ENCODE results near the gene NEK9. TPM values are rescaled to one million over a fixed set of nuclear protein-coding genes. Genes with fewer than 3 reads are reported as not detected.
A peak's percentile ranks its signal among the peaks of the same experiment; 100 is the strongest.

Gene NEK9
- total RNA-seq, 4 donors from 2014 or later = 76.1 to 109 (median 94.4) TPM

DNA sequence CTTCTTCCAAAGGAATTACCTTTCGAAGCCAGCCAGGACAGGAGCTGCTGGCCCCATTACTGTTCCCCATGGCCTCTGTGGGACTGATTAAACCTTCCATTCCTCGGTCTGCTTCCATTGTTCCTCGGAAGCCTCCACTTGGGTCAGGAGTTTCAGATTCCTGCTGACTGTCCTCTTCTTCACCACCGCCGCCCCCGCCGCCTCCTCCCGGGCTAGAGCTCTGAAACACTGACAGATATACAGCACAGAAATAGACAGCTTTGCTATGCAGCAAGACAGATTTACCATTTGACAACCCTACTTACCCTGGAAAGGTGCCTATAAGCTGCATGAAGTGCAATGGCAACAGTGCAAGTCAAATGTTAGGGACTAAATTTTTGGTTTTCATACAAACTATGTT, 35.6 kb downstream of the NEK9 start:
- WGBS, 2 donors = 82 to 87% methylated on average over 8 of the region's 8 CpGs
- no peaks in the 10 kb centered on the region for H3K4me1 ChIP-seq
- H3K27me3 ChIP-seq = no peaks in the 10 kb centered on the region
- H3K9me3 ChIP-seq = no peaks in the 10 kb centered on the region
- no peak overlapping the region for H3K27ac ChIP-seq
- peaks cover 6 to 100% (median 19%) of the 10 kb centered on the region in 3 donors for H3K36me3 ChIP-seq
- H3K4me3 ChIP-seq = no peak overlapping the region
- DNase-seq (ENCODE audit: low spot score in 2 of 2) = no peak
- TF ChIP-seq, protein P1, sequence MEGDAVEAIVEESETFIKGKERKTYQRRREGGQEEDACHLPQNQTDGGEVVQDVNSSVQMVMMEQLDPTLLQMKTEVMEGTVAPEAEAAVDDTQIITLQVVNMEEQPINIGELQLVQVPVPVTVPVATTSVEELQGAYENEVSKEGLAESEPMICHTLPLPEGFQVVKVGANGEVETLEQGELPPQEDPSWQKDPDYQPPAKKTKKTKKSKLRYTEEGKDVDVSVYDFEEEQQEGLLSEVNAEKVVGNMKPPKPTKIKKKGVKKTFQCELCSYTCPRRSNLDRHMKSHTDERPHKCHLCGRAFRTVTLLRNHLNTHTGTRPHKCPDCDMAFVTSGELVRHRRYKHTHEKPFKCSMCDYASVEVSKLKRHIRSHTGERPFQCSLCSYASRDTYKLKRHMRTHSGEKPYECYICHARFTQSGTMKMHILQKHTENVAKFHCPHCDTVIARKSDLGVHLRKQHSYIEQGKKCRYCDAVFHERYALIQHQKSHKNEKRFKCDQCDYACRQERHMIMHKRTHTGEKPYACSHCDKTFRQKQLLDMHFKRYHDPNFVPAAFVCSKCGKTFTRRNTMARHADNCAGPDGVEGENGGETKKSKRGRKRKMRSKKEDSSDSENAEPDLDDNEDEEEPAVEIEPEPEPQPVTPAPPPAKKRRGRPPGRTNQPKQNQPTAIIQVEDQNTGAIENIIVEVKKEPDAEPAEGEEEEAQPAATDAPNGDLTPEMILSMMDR (IDR thresholded peaks at IDR 0.05) = no peak
- TF ChIP-seq POLR2A (IDR thresholded peaks at IDR 0.05) = no peak
- no peak for TF ChIP-seq EP300 (IDR thresholded peaks at IDR 0.05)

DNA sequence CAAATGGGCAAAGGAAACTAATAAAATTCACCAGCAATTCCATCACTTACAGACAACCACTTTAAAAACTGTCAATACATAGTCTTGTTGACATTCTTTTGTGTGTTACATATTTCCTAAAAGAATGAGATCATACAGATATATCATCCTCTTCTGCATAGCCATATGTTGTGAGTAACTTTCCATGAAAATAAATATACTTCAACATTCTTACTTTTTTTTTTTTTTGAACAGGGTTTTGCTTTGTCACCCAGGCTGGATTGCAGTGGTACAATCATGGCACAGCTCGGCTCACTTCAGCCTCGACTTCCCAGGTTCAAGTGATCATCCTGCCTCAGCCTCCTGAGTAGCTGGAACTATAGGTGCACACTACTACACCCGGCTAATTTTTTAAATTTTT, 36.5 kb downstream of the NEK9 start:
- TF ChIP-seq POLR2A (IDR thresholded peaks at IDR 0.05) (no peak), EP300 (IDR thresholded peaks at IDR 0.05) (no peak)
- TF ChIP-seq, protein P1 (IDR thresholded peaks at IDR 0.05) = no peak
- peaks cover 6 to 100% (median 16%) of the 10 kb centered on the region in 3 donors for H3K36me3 ChIP-seq
- WGBS, 2 donors = 87 to 96% methylated on average over 3 of the region's 3 CpGs
- no peaks in the 10 kb centered on the region for H3K27me3 ChIP-seq
- H3K27ac ChIP-seq = no peak overlapping the region
- H3K9me3 ChIP-seq = no peaks in the 10 kb centered on the region
- H3K4me3 ChIP-seq = no peak overlapping the region
- no peak for DNase-seq (ENCODE audit: low spot score in 2 of 2)
- no peaks in the 10 kb centered on the region for H3K4me1 ChIP-seq

DNA sequence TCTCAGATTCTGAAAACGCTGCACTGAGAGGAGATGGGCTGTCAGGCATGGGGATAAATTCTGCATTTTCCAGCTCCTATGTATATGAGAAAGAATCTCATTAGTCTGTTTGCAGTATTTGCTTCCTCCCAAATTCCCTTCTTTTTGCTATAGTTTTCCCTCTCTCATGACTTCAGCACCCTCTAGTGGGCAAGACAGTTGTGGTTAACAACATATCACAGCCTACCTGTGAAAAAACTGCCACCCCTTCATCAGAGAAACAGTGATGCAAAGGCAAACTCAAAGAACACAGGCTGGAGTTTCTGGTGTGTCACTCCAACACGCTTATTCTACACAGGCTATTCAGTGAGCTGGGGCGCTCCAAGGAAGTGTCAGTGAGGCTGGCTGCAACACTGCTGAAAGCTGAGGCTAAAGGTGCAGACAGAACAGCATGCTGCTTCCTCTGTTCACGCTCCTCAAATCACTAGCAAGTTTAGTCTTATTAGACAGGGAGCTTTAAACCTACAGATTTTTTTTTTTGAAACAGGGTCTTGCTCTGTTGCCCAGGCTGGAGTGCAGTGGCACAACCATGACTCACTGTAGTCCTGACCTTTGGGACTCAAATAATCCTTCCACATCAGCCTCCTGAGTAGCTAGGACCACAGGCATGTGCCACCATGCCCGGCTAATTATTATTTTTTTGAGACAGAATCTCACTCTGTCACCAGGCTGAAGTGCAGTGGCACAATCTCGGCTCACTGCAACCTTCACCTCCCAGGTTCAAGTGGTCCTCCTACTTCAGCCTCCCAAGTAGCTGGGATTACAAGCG, 38.1 kb downstream of the NEK9 start:
- no peaks in the 10 kb centered on the region for H3K9me3 ChIP-seq
- H3K27me3 ChIP-seq = no peaks in the 10 kb centered on the region
- peaks cover 6 to 100% (median 16%) of the 10 kb centered on the region in 3 donors for H3K36me3 ChIP-seq
- DNase-seq (ENCODE audit: low spot score in 2 of 2) = peak in 1 of 2 donors; percentile 92
- H3K27ac ChIP-seq = no peak overlapping the region
- TF ChIP-seq, protein P1 (IDR thresholded peaks at IDR 0.05) = peak; percentile 52 to 83 (median 67)
- TF ChIP-seq POLR2A (IDR thresholded peaks at IDR 0.05) (no peak), EP300 (IDR thresholded peaks at IDR 0.05) (peak in 1 of 2 donors; percentile 9)
- H3K4me1 ChIP-seq = no peaks in the 10 kb centered on the region
- 60 to 71% methylated on average over 7 of the region's 7 CpGs for WGBS, 2 donors
- no peak overlapping the region for H3K4me3 ChIP-seq

DNA sequence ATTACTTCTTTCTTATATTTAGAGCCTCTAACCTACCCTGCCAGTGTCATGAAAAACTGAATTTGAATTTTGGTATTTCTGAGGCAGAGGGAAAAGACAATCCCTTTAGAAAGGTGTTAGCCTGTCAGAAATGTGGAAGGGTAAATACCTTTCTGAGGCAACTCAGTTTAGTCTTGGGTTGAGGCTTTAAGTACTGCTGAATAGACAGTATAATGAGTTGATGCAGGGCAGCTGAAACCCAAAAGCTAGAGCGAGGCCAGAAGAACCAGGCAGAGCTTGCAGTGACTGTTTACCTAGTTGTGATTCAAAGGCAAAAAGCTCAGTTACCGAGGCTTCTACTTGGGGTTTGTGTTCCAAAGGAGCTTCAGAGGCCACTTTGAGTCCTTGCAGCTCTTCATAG, 38.7 kb downstream of the NEK9 start:
- no peak for TF ChIP-seq POLR2A (IDR thresholded peaks at IDR 0.05)
- no peaks in the 10 kb centered on the region for H3K4me1 ChIP-seq
- H3K36me3 ChIP-seq = peaks cover 3 to 100% (median 16%) of the 10 kb centered on the region in 3 donors
- 71 to 80% methylated on average over 2 of the region's 2 CpGs for WGBS, 2 donors
- H3K27ac ChIP-seq = no peak overlapping the region
- H3K4me3 ChIP-seq = no peak overlapping the region
- H3K9me3 ChIP-seq = no peaks in the 10 kb centered on the region
- DNase-seq (ENCODE audit: low spot score in 2 of 2) = no peak
- no peaks in the 10 kb centered on the region for H3K27me3 ChIP-seq

DNA sequence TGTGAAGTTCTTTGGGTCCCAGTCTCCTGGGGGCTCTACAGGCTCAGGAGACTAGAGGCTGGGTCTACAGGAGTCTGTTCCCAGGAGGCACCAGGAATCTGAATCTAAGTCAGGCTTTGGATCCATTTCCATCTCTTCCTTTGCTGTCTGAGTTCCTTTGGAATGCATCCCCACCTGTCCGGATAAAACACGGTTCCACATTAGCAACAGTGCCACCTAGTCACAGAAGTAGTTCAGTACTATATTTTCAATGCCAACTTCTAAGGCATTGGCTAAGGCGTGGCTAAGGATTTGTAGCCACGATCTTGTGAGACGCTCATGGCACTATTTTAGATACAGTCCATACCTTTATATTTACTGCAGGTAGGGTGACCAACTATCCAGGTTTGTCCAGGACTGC, 42.3 kb downstream of the NEK9 start:
- H3K9me3 ChIP-seq = no peaks in the 10 kb centered on the region
- WGBS, 2 donors = 63 to 70% methylated on average over 5 of the region's 5 CpGs
- peaks cover 0 to 17% (median 2%) of the 10 kb centered on the region in 4 donors for H3K4me1 ChIP-seq
- no peak for TF ChIP-seq POLR2A (IDR thresholded peaks at IDR 0.05)
- TF ChIP-seq, protein P1 (IDR thresholded peaks at IDR 0.05) = peak in 1 of 5 experiments; percentile 19
- H3K27ac ChIP-seq = no peak overlapping the region
- DNase-seq (ENCODE audit: low spot score in 2 of 2) = no peak
- peaks cover 3 to 83% (median 16%) of the 10 kb centered on the region in 3 donors for H3K36me3 ChIP-seq
- no peak overlapping the region for H3K4me3 ChIP-seq
- H3K27me3 ChIP-seq = no peaks in the 10 kb centered on the region
